Right cardiac atrium (tissue), 5 donors: ENCODE data around the gene DNAJB11. TPM values are rescaled to one million over a fixed set of nuclear protein-coding genes. Genes with fewer than 3 reads are reported as not detected.

Source experiments
- ATAC-seq, 2 donors: fragments of 200-7000 bp; cut with Tn5 transposase; one replicate each; pipeline versions ENCODE4 v1.8.0 to v1.9.1; 2020; ENCODE audit warnings: moderate library complexity in 2 of 2, mild to moderate bottlenecking in 1 of 2
- DNase-seq, 3 donors: peaks; one replicate each; pipeline ENCODE4 v3.0.0-alpha.2; 2020
- H3K27ac ChIP-seq: one replicate; pipeline ENCODE4 v1.5.1; 2013; ENCODE audit warnings: mild to moderate bottlenecking, low read length, control low read depth, moderate library complexity
- H3K27me3 ChIP-seq: one replicate; pipeline ENCODE4 v1.6.1; 2013; ENCODE audit not compliant: control insufficient read depth, insufficient read depth
- H3K4me1 ChIP-seq: one replicate; pipeline ENCODE4 v1.6.1; 2013; ENCODE audit warnings: low read length; ENCODE audit not compliant: control insufficient read depth, insufficient read depth
- H3K4me3 ChIP-seq: one replicate; pipeline ENCODE4 v1.5.1; 2013; ENCODE audit warnings: low read length, control low read depth
- H3K9me3 ChIP-seq: one replicate; pipeline ENCODE4 v1.6.1; 2013; ENCODE audit warnings: low read length; ENCODE audit not compliant: control insufficient read depth
- WGBS: extraction: QIAGEN DNeasy Blood & Tissue Kit; methylation state at CpG from one replicate; pipeline ENCODE4 v1.1.7; 2013; 5-methylcytosine and 5-hydroxymethylcytosine counted together
- intact Hi-C, 4 donors: fragments of 100-400 bp; cut with DNase I; formaldehyde crosslinking; loops; one replicate each; pipeline versions ENCODE4 v1.11.0 to v1.14.0; 2022 to 2023
- long read RNA-seq, 4 donors: library from polyadenylated mRNA; unstranded; transcript quantifications; one replicate each; pipeline ENCODE4 v2.0.0, GENCODE V29; 2020 to 2021
- polyA plus RNA-seq: library from polyadenylated mRNA; stranded (reverse); fragments of 200-250 nt; gene quantifications from one replicate; pipeline ENCODE4 v1.2.3, GENCODE V29; 2013
- total RNA-seq, 4 donors: library from RNA; stranded (reverse); fragmentation: NEBNext Ultra II Directional; extraction: Animal tissue kit (Norgen Biotek cat#: 25700); gene quantifications; one replicate each; pipeline ENCODE4 v1.2.1, GENCODE V29; 2021
- donor health status: healthy with polysubstance abuse.
- donor health status: DM: no; HTN: yes; CAD: no.
- donor health status: DM: no; HTN: no; CAD: no.
- donor health status: DM: no; HTN: yes; CAD: no; lungs with severe emphysema.
- donor health status: DM: yes; HTN: yes; CAD: no.

DNAJB11 gene
- total RNA-seq (10 to 100 TPM; 25.6 to 60.5 (median 41.6) TPM), polyA plus RNA-seq (51.6 TPM)
- long read RNA-seq, donor 1, transcript DNAJB11-201 (10 exons, 1,688 nt), result major isoform, 85 of 89 reads
- long read RNA-seq, donor 1, partial matches to known transcripts, result 3 of 89 reads
- long read RNA-seq, donor 1, other reads (novel, unspliced or antisense), result 1 of 89 reads
- long read RNA-seq, donor 2, transcript DNAJB11-201 (10 exons, 1,688 nt), result major isoform, 39 of 44 reads
- long read RNA-seq, donor 2, partial matches to known transcripts, result 2 of 44 reads
- long read RNA-seq, donor 2, other reads (novel, unspliced or antisense), result 3 of 44 reads
- long read RNA-seq, donor 3, transcript DNAJB11-201 (10 exons, 1,688 nt), result major isoform, 384 of 401 reads
- long read RNA-seq, donor 3, partial matches to known transcripts, result 9 of 401 reads
- long read RNA-seq, donor 3, other reads (novel, unspliced or antisense), result 6 of 401 reads
- long read RNA-seq, donor 4, transcript DNAJB11-201 (10 exons, 1,688 nt), result major isoform, 42 of 45 reads
- long read RNA-seq, donor 4, partial matches to known transcripts, result 0 of 45 reads
- long read RNA-seq, donor 4, other reads (novel, unspliced or antisense), result 3 of 45 reads

DNA sequence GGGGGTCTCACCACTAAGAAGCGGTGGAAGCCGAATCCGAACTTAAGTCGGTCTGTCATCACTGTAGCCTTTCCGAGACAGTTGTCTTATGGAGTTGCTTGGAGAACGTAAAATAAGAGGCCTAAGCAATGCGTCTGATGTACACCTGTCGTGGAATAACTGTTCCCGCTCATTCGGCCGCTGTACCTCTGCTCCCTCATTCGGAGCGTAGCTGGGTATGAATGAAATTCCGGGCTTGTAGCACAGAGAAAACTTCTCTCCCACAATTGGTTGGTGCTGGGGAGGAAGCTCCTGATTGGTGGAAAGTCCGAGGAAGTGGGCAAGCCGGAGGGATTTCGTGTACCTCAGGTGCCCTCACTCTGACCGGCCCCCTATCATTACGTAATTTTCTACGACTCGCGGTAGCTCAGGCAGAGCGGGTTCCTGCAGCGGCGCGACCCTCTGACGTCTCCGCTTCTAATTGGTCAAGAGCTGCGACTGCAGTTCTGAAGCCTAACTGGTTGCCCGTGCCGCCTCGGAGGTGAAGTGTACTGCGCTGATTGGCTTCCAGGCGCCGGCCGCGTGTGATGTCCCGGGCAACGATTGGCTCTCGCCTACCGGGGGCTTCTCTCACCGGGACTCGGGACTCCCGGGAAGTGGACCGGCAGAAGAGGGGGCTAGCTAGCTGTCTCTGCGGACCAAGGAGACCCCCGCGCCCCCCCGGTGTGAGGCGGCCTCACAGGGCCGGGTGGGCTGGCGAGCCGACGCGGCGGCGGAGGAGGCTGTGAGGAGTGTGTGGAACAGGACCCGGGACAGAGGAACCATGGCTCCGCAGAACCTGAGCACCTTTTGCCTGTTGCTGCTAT, at the start of gene DNAJB11:
Gene DNAJB11, plus strand, starts transcription at position 625 of the 845 bp plus-strand sequence. Its CDS starts 178 bp downstream, at position 803.
- intact Hi-C loops, result no loop called here
- Histone ChIP-seq H3K27ac (peak within 1 kb of the TSS; percentile 85), H3K27me3 (no peaks in the 10 kb centered on the region)

DNA sequence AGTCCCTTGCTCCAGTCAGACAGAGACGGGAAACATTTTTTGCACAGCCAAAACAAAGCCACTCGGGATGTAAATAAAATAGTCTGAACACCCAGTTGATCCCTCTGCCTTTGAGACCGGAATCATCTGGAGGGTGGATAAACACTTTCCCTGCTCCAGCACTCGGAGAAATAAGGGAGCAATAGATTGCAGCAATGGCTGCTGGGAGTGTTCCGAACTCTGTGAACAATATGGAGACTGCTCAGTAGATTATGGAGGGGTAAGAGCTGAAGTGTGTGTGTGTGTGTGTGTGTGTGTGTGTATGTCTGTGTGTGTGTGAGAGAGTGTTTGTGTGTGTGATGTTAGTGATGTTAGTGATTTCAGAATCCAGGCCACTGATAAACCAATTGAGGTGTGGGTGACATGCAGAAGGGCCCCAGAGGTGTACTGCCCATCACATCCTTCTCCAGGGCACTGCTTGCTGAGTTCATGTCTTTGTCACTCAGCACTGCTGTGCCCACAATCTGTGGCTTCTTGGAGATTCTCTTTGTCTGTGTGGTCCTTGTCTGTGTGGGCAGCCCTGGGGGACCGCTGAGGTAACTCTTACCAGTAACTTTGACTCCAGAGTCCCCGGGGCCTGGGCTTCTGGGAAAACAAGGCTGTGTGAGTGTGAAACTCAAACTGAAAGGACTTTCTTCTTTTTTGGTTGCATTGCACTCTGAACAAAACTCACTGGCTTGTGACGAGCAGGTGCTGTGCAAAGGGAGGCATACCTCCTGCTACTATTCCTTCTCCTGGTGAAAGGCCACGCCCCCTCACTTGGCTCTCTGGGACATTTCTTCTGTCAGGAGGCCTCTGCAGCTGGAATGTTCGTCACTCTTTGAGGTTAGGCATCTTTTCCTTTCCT, 49.3 kb upstream of the DNAJB11 start:
- DNase-seq, result no peak
- WGBS, result 69% methylated on average over 10 of the region's 10 CpGs

More for the DNA sequence above, at the start of gene DNAJB11:
- Histone ChIP-seq H3K9me3 (no peaks in the 10 kb centered on the region), H3K4me3 (peak within 1 kb of the TSS; percentile 62), H3K4me1 (peaks cover 2% of the 10 kb centered on the region)
- DNase-seq (peak; percentile 99 to 100 (median 99)), ATAC-seq (peak; percentile 97 to 98)
- WGBS, result under 1% methylated on average over 59 of the region's 59 CpGs

DNA sequence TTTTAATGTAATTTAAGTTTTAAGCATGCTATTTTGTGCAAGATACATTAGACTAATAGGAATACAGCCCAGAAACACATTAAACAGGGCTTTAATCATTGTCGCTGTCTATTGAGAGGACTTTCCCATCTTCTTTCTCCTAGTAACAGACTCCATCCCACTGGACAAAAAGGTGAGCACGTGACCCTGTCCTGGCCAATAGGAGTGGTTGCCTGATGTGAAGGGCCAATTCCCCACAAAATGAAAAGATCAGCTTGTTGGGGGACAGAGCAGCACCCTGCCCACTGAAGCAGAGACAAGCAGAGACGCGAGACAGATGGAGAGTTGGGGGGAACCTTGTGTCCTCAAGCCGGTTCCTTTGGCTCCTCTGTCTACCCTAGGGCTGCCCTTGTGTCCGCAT, 47.5 kb upstream of the DNAJB11 start:
- DNase-seq (no peak), ATAC-seq (no peak)
- 97% methylated on average over 6 of the region's 6 CpGs for WGBS
- H3K4me1 ChIP-seq, result no peaks in the 10 kb centered on the region
- H3K4me3 ChIP-seq, result no peak overlapping the region
- H3K9me3 ChIP-seq, result no peaks in the 10 kb centered on the region
- intact Hi-C loops, result no loop called here
- no peaks in the 10 kb centered on the region for H3K27me3 ChIP-seq
- H3K27ac ChIP-seq, result no peak overlapping the region

More for the DNA sequence above, 49.3 kb upstream of the DNAJB11 start:
- H3K4me3 ChIP-seq, result no peak overlapping the region
- no peak for ATAC-seq
- peaks cover 3% of the 10 kb centered on the region for H3K9me3 ChIP-seq
- no peaks in the 10 kb centered on the region for H3K4me1 ChIP-seq
- no peak overlapping the region for H3K27ac ChIP-seq
- no peaks in the 10 kb centered on the region for H3K27me3 ChIP-seq
- intact Hi-C loops, result no loop called here

DNA sequence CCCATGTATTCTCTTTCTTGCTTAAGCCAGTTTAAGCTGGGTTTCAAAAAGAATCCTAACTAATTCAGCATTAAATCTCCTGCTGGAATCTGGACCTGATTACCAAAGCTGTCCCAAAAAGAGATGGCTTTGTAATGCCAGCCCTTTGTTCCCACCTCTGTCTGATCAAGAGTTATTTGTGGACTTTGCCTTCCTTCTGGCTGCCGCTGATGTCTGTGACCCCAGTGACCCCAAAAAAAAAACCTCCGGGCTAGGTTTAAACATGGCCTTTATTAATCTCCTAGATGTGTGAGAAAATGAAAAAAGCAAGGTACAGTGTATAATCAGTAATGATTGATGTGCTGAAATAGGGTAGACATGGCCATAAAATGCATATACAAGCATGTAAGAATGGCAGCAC, 47.1 kb upstream of the DNAJB11 start:
- Histone ChIP-seq H3K9me3 (no peaks in the 10 kb centered on the region), H3K27ac (no peak overlapping the region), H3K4me1 (no peaks in the 10 kb centered on the region), H3K4me3 (no peak overlapping the region), H3K27me3 (no peaks in the 10 kb centered on the region)
- intact Hi-C loops, result no loop called here
- WGBS, result 28% methylated on average over 2 of the region's 2 CpGs
- ATAC-seq (no peak), DNase-seq (no peak)

DNA sequence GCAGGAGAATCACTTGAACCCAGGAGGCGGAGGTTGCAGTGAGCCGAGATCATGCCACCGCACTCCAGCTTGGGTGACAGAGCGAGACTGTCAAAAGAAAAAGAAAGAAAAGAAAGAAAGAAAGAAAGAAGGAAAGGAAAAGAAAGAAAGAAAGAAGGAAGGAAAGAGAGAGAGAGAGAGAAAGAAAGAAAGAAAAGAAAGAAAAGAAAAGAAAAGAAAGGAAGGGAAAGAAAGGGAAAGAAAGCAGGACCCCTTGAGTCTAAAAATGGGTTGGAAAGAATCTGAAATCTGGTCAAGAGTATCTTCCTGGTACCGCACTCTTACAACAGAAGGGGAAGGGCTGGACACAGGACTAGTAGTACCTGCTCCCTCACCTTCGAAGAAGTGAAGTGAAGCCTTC, 45.9 kb upstream of the DNAJB11 start:
- intact Hi-C loops, result no loop called here
- 95% methylated on average over 6 of the region's 6 CpGs for WGBS
- H3K27me3 ChIP-seq, result no peaks in the 10 kb centered on the region
- H3K27ac ChIP-seq, result no peak overlapping the region
- no peak overlapping the region for H3K4me3 ChIP-seq
- DNase-seq (no peak), ATAC-seq (no peak)
- H3K9me3 ChIP-seq, result no peaks in the 10 kb centered on the region
- no peaks in the 10 kb centered on the region for H3K4me1 ChIP-seq

DNA sequence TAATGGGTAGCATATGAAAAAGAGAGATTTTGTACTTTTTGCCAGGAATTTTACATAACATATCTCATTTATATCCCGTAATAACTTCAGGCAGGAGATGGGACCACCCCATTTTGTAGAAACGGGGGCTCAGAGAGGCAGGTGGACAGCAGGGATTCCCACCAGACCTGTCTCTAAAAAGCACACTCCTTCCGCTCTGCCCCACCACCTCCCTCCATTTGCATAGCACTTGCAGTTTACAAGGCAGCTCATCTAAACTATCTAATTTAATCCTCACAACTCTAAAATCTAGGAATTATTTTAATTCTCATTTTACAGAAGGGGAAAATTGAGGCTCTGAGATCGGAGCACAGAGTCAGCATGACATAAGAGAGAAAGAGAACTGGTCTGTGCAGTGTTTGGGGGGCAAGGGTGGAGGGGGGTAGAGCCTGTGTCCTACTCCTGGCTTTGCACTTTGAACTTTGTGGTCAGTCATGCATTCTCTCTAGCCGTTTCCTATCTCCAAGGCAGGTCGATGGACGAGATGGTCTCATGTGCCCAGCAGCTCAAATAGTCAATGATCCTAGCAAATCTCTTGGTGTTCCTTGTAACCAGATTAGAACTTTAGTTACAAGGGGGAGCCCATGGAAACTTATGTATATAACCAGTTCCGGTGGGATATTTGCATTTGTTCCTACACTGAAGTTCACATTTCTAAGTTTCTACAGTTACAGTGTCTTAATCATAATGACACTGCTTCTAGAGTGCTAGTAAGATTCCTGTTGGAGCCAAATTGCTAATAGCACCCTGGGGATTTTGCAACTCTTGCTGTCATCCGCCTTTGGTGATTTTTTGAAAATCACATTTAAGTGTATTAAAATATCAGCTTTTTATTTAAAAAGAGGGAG, 44.9 kb upstream of the DNAJB11 start:
- no peaks in the 10 kb centered on the region for H3K4me1 ChIP-seq
- no peak for ATAC-seq
- intact Hi-C loops, result no loop called here
- H3K27me3 ChIP-seq, result no peaks in the 10 kb centered on the region
- no peak overlapping the region for H3K4me3 ChIP-seq
- no peak for DNase-seq
- no peaks in the 10 kb centered on the region for H3K9me3 ChIP-seq
- no peak overlapping the region for H3K27ac ChIP-seq
- 68% methylated on average over 9 of the region's 9 CpGs for WGBS

DNA sequence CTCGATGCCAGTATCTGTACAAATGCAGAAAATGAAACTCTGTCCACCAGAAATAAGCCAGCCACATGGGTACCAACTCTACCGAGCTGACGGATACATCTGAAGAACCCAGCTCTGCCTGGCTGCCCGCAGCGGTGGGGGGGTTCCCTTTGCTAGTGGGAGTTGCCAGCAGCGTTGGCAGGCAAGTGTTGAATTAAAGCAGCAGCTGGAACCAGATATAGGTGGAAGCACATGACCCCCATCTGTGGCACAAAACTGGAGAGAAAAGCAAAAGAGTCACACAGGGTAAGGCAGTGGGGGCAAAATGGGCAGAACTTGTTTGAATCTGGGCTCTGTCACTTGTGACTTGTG, 44.3 kb upstream of the DNAJB11 start:
- ATAC-seq, result no peak
- WGBS, result 63% methylated on average over 6 of the region's 6 CpGs
- intact Hi-C loops, result no loop called here

DNA sequence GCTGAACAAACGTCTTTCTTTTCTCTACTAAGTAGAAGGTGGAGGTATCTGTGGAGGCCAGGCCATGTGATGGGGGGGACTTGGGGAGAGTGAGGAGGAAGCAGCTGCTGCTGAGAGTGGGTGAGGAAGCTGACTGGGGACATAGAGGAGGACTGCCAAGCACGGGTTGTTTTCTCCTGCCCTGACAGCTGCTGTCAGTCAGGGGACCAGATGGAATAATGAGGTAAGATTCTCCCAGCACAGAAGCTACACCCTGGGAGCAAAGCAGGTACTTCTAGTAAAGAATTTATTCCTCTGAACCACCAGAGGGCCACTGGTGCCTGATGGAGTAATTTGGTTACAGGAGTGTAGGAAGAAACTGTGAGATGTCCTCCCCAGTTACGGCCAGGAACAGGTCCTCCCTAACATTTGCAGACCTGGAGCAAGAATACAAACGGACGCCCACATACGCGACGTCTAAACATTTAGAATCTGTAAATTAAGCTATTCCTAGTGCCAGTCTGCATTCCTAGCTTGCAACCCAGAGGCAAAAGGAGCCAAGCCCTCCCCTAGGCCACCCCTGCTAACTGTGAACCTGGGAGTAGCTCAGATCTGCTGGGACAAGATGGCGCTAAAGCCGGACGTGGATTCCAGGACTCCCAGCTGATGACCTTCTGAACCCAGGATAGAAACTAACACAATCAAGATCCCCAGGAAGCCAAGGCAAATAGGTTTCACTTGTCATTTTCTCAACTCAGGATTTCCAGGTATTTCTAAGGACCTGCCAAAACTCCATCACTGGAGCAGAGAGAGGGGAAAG, 41.1 kb upstream of the DNAJB11 start:
- WGBS, result 79% methylated on average over 11 of the region's 11 CpGs
- no peaks in the 10 kb centered on the region for H3K9me3 ChIP-seq
- DNase-seq (peak in 1 of 3 donors; percentile 45), ATAC-seq (peak in 1 of 2 donors; percentile 68)
- no peaks in the 10 kb centered on the region for H3K27me3 ChIP-seq
- no peak overlapping the region for H3K27ac ChIP-seq
- intact Hi-C loops, result no loop called here
- H3K4me3 ChIP-seq, result no peak overlapping the region
- H3K4me1 ChIP-seq, result no peaks in the 10 kb centered on the region

More for the DNA sequence above, 44.3 kb upstream of the DNAJB11 start:
- no peaks in the 10 kb centered on the region for H3K27me3 ChIP-seq
- H3K4me1 ChIP-seq, result no peaks in the 10 kb centered on the region
- no peaks in the 10 kb centered on the region for H3K9me3 ChIP-seq
- no peak overlapping the region for H3K27ac ChIP-seq
- DNase-seq, result no peak
- H3K4me3 ChIP-seq, result no peak overlapping the region

DNA sequence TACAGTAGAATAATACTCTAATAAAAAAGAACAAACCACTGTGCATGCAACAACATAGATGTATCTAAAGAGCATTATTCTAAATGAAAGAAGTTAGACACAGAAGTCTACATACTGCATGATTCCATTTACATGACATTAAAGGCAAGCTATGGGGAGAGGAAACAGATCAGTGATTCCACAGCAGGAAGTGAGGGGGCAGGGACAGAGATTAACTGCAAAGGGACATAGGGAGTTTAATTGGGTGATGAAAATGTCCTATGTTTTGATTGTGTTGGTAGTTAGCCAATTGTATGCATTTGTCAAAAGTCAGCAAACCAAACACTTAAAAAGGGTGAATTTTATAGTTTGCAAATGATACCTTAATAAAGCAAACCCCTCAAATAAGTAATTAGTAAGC, 40.1 kb upstream of the DNAJB11 start:
- intact Hi-C loops, result loop anchor here in 2 of 4 donors (10.0 kb wide), 2 partner anchors 266 to 276 kb away; no protein-coding TSS in a partner anchor
- H3K4me1 ChIP-seq, result no peaks in the 10 kb centered on the region
- H3K27me3 ChIP-seq, result no peaks in the 10 kb centered on the region
- H3K27ac ChIP-seq, result no peak overlapping the region
- no peak overlapping the region for H3K4me3 ChIP-seq
- DNase-seq (no peak), ATAC-seq (no peak)
- H3K9me3 ChIP-seq, result no peaks in the 10 kb centered on the region
